Peyer's patch (tissue), 4 donors: ENCODE data around the gene LRIG1. TPM values are rescaled to one million over a fixed set of nuclear protein-coding genes. Genes with fewer than 3 reads are reported as not detected.

Source experiments
- DNase-seq, 3 donors: peaks; one replicate each; pipeline ENCODE4 v3.0.0-alpha.2; 2017 to 2019
- H3K27ac ChIP-seq, 4 donors: fragments of 200-600 bp; sonication (generic); one replicate each; pipeline ENCODE4 v1.5.1; 2016 to 2019
- H3K27me3 ChIP-seq, 2 donors: fragments of 200-600 bp; sonication (generic); one replicate each; pipeline ENCODE4 v1.5.1; 2019
- H3K36me3 ChIP-seq, 3 donors: fragments of 200-600 bp; sonication (generic); one replicate each; pipeline ENCODE4 v1.5.1; 2016 to 2019
- H3K4me1 ChIP-seq, 4 donors: fragments of 200-600 bp; sonication (generic); one replicate each; pipeline ENCODE4 v1.5.1; 2016 to 2019
- H3K4me3 ChIP-seq, 4 donors: fragments of 200-600 bp; sonication (generic); 1 replicate in 3 of 4; 2 replicates in 1 of 4; pipeline ENCODE4 v1.5.1; 2016 to 2019; ENCODE audit warnings: mild to moderate bottlenecking in 1 of 4
- H3K9me3 ChIP-seq, 4 donors: fragments of 200-600 bp; sonication (generic); one replicate each; pipeline ENCODE4 v1.5.1; 2016 to 2019; ENCODE audit warnings: mild to moderate bottlenecking in 1 of 4
- POLR2A ChIP-seq, 2 donors: fragments of 450-650 bp; IDR thresholded peaks; one replicate each; pipeline ENCODE4 v1.5.1; 2017; ENCODE audit warnings: antibody characterized with exemption in 2 of 2, mild to moderate bottlenecking in 2 of 2, moderate library complexity in 2 of 2
- total RNA-seq, 4 donors: library from RNA; depleted of rRNA; stranded (reverse); fragments of >200 nt; gene quantifications; one replicate each; pipeline ENCODE4 v1.1.0, GENCODE V29; 2016
- TF ChIP-seq, protein P1 (sequence below), 6 experiments: fragments of 450-650 bp in 4 of 6; fragments of 200-600 bp in 2 of 6; sonication (generic) in 1 of 6; IDR thresholded peaks; one replicate each; pipeline ENCODE4 v1.5.1; 2017 to 2019; ENCODE audit warnings: antibody characterized with exemption in 6 of 6, mild to moderate bottlenecking in 3 of 6, moderate library complexity in 1 of 6

Gene LRIG1
- total RNA-seq, 4 donors from 2014 or later, result 28.5 to 65.2 (median 59.2) TPM

DNA sequence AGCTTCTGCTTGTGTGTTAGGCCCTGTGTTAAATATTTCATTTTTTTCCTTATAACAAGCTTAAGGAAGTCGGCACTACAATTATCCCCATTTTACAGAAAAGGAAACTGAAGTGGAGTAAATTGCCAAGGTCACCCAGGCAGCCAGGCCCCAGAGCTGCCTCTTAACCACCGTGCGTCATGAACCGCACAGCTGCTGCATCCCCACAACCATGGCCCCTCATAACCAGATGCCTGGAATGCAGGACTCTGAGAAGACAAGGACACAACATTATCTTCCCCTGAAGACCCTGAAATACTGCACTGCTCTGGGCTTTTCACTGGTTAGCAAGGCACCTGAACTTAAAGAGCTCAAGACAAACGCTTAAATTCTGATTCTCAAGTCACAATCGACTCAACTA is 14.6 kb downstream of the LRIG1 start:
- H3K36me3 ChIP-seq, result no peaks in the 10 kb centered on the region
- H3K4me3 ChIP-seq, result no peak overlapping the region
- H3K27ac ChIP-seq, result peak overlapping the region; percentile 32 to 67 (median 46)
- DNase-seq, result no peak
- TF ChIP-seq POLR2A (IDR thresholded peaks at IDR 0.05), result no peak
- TF ChIP-seq, protein P1, sequence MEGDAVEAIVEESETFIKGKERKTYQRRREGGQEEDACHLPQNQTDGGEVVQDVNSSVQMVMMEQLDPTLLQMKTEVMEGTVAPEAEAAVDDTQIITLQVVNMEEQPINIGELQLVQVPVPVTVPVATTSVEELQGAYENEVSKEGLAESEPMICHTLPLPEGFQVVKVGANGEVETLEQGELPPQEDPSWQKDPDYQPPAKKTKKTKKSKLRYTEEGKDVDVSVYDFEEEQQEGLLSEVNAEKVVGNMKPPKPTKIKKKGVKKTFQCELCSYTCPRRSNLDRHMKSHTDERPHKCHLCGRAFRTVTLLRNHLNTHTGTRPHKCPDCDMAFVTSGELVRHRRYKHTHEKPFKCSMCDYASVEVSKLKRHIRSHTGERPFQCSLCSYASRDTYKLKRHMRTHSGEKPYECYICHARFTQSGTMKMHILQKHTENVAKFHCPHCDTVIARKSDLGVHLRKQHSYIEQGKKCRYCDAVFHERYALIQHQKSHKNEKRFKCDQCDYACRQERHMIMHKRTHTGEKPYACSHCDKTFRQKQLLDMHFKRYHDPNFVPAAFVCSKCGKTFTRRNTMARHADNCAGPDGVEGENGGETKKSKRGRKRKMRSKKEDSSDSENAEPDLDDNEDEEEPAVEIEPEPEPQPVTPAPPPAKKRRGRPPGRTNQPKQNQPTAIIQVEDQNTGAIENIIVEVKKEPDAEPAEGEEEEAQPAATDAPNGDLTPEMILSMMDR (IDR thresholded peaks at IDR 0.05), result no peak
- H3K9me3 ChIP-seq, result no peaks in the 10 kb centered on the region
- peaks cover 2 to 82% (median 22%) of the 10 kb centered on the region in 4 donors for H3K4me1 ChIP-seq
- H3K27me3 ChIP-seq, result no peaks in the 10 kb centered on the region

DNA sequence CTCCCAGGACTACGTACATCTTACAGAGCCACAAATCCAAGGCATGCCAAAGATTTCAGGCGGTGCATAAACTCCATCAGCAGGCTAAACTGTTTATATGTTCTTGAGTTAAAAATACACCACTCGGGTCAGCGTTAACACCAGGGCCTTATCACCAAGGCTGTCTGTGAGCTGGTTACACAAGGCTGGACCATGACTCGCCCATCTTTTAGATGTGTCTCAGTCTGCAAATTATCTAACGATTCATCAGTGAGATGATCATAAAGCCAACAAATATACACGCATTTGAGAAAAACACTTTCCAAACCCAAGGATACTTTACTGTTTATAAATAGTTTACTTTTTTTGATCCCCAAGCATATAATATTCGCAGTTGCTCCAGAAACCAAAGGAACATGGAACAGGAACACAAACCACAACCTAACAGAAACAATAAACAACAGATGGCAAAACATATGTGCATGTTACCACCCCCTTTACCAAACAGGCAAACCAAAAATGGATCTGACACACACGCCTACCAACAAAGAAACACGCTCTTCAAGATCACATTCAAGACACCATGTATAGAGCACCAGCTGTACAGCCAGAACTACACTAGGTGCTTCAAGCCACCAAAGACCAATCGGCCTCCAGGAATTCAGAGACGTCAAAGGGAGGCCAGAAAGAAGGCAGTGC is 15.4 kb downstream of the LRIG1 start:
- Histone ChIP-seq H3K4me3 (no peak overlapping the region), H3K27ac (peak overlapping the region; percentile 32 to 67 (median 46)), H3K27me3 (no peaks in the 10 kb centered on the region), H3K36me3 (no peaks in the 10 kb centered on the region), H3K4me1 (peaks cover 9 to 82% (median 23%) of the 10 kb centered on the region in 4 donors), H3K9me3 (no peaks in the 10 kb centered on the region)
- peak in 1 of 3 donors; percentile 58 for DNase-seq
- TF ChIP-seq, protein P1 (IDR thresholded peaks at IDR 0.05), result no peak
- TF ChIP-seq POLR2A (IDR thresholded peaks at IDR 0.05), result no peak

DNA sequence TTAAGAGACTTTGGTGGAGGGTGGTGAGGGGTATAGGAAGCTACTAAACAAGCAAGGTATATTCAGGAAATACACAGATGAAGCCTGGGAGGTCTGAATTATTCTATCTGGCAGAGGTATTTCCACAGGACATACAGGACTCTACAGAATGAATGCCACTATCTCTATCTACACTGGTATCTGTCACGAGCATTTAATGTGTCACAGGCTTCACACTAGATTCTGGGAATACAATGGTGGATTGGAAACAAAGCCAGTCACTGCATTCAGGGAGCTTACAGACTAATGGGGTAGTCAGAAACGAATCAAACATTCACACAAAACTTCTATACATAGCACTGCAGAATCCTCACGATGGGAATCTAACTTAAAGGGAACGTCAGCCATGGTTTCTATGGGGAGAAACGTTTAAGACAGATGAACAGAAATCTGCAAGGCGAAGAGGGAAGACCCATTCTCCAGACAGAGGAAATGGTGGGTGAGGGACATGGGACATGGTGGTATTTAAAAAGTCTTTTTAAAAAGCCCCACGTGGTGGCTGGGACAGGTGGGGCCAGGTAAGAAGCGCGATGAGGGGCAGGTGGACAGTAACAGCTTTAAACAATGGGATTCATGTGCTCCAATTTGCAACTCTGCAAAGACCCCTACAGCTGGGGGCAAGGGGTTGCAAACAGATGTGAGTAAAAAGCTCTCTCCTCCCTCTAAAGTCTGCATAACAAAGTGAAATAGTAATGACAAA is 16.5 kb downstream of the LRIG1 start:
- Histone ChIP-seq H3K4me3 (no peak overlapping the region), H3K4me1 (peaks cover 10 to 82% (median 23%) of the 10 kb centered on the region in 4 donors), H3K9me3 (no peaks in the 10 kb centered on the region), H3K27ac (peak overlapping the region in 3 of 4 donors; percentile 5 to 67 (median 26)), H3K27me3 (no peaks in the 10 kb centered on the region), H3K36me3 (no peaks in the 10 kb centered on the region)
- no peak for DNase-seq
- no peak for TF ChIP-seq POLR2A (IDR thresholded peaks at IDR 0.05)
- TF ChIP-seq, protein P1 (IDR thresholded peaks at IDR 0.05), result no peak

DNA sequence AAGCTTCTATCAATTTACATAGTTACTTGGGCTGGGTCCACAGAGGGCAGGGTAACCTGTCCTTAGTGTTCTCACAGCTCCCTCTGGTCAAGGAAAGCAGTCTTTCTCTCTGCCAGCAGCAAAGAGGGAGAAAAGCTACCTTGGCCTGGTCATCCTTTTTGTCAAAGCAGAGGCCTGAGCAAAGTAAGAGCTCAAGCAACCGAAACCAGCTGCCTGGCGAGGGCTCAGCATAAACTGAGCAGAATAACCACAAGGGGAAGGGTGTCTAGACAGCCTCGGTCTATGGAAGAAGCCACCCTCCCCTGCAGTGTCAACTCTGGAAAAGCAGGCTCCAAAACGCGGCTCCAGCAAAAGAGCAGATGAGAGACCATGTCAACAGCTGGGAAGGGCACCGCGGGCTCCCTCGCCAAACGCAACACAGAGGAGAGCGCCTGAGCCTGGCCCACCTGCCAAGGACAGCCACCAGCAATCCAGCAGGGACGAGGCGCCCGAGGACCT is 17.4 kb downstream of the LRIG1 start:
- DNase-seq, result peak in 1 of 3 donors; percentile 56
- Histone ChIP-seq H3K27ac (peak overlapping the region; percentile 25 to 70 (median 56)), H3K4me3 (peak overlapping the region in 1 of 4 donors; percentile 6), H3K27me3 (no peaks in the 10 kb centered on the region), H3K4me1 (peaks cover 10 to 89% (median 23%) of the 10 kb centered on the region in 4 donors), H3K36me3 (no peaks in the 10 kb centered on the region), H3K9me3 (no peaks in the 10 kb centered on the region)
- no peak for TF ChIP-seq POLR2A (IDR thresholded peaks at IDR 0.05)
- TF ChIP-seq, protein P1 (IDR thresholded peaks at IDR 0.05), result no peak

DNA sequence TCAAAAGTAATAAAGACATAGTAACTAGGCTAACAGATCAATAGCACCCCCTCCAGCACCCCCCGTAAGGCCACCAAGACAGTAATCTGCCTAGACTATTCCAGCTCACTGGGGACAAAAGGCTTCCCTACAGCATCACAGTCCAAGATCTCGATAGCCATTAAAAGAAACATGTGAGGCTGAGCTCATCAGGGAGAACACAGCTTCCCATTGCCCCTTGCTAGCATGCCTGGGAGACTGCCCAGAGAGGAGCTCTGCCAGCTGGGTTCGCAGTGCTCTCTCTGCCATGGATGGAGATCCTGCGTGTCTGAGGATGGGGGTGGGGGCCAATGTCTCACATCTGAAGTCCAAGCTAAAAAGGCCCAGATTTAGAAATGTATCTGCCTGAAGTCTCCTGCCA is 17.8 kb downstream of the LRIG1 start:
- TF ChIP-seq, protein P1 (IDR thresholded peaks at IDR 0.05), result no peak
- no peak for TF ChIP-seq POLR2A (IDR thresholded peaks at IDR 0.05)
- peaks cover 13 to 94% (median 23%) of the 10 kb centered on the region in 4 donors for H3K4me1 ChIP-seq
- peak in 1 of 3 donors; percentile 62 for DNase-seq
- H3K27me3 ChIP-seq, result no peaks in the 10 kb centered on the region
- H3K9me3 ChIP-seq, result no peaks in the 10 kb centered on the region
- H3K27ac ChIP-seq, result peak overlapping the region; percentile 25 to 70 (median 56)
- H3K36me3 ChIP-seq, result no peaks in the 10 kb centered on the region
- no peak overlapping the region for H3K4me3 ChIP-seq
